Measurements from ENCODE around the gene GRPEL1. TPM values are rescaled to one million over a fixed set of nuclear protein-coding genes. Genes with fewer than 3 reads are reported as not detected.

The GRPEL1 gene
- total RNA-seq, 1 donor from 2014 or later = 21.0 TPM

DNA sequence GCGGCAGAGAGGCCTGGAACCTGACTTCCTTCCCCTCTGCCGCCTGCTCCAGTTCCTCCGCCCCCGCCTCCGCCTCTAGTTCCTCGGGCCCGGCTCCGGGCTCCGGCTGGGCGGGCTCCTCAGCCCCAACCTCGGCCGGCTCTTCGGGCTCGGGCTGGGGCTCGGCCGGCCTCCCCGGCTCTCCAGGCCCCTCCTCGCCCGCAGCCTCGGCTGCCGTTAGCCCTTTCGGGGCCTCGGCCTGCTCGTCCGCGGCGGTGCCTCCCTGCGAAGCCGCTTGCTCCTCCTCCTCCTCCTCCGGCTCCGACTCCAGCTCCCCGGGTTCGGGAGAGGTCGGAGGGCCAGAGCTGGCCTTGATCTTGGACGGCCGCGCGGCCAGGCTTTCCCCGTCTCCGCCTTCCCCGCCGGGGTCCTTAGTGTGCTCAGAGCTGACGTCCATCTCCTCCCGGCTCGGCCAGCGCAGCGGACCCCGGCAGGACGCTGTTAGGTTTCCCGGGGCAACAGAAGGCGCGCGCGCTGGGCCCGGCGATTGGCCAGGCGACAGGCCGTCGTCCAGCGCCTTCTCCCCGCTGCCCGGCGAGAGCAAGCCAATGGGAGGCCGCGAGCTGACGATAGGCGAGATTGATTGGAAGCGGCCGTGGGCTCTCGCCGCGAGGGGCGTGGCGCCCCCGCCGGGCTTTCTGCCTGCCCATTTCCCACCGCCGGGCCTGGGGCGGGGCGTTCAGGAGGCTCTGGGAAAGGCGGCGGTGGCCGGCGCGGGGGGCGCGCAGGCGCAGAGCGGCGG is 25.2 kb downstream of the GRPEL1 start:
- Histone ChIP-seq H3F3A (ENCODE audit: low read depth) (peaks cover 17% of the 10 kb centered on the region), H3K36me3 (no peaks in the 10 kb centered on the region), H2AFZ (replicated peaks) (peak overlapping the region; percentile 74), H3K4me2 (peak overlapping the region; percentile 90), H3K27me3 (peaks cover 35% of the 10 kb centered on the region), H3K27ac (no peak overlapping the region), H3K79me2 (ENCODE audit: low read depth) (peaks cover 42% of the 10 kb centered on the region), H3K9me3 (ENCODE audit: low read depth) (no peaks in the 10 kb centered on the region), H4K20me1 (ENCODE audit: low read depth) (peaks cover 50% of the 10 kb centered on the region), H3K4me1 (peaks cover 8% of the 10 kb centered on the region), H3K9ac (no peak overlapping the region), H3K4me3 (peak overlapping the region; percentile 67)
- H3K9me3 Mint-ChIP-seq = peaks cover 5% of the 10 kb centered on the region
- peaks cover 15% of the 10 kb centered on the region for H3K36me3 Mint-ChIP-seq
- peak; percentile 21 for TF ChIP-seq EZH2phosphoT487 (IDR thresholded peaks at IDR 0.05)
- TF ChIP-seq EZH2 (IDR thresholded peaks at IDR 0.05) = peak; percentile 61
- TF ChIP-seq, protein P1, sequence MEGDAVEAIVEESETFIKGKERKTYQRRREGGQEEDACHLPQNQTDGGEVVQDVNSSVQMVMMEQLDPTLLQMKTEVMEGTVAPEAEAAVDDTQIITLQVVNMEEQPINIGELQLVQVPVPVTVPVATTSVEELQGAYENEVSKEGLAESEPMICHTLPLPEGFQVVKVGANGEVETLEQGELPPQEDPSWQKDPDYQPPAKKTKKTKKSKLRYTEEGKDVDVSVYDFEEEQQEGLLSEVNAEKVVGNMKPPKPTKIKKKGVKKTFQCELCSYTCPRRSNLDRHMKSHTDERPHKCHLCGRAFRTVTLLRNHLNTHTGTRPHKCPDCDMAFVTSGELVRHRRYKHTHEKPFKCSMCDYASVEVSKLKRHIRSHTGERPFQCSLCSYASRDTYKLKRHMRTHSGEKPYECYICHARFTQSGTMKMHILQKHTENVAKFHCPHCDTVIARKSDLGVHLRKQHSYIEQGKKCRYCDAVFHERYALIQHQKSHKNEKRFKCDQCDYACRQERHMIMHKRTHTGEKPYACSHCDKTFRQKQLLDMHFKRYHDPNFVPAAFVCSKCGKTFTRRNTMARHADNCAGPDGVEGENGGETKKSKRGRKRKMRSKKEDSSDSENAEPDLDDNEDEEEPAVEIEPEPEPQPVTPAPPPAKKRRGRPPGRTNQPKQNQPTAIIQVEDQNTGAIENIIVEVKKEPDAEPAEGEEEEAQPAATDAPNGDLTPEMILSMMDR (IDR thresholded peaks at IDR 0.05) = peak; percentile 32
- peak overlapping the region; percentile 92 for H3K4me3 Mint-ChIP-seq
- peak overlapping the region; percentile 97 for H3K27ac Mint-ChIP-seq
- peaks cover 35% of the 10 kb centered on the region for H3K4me1 Mint-ChIP-seq
- peak; percentile 100 for DNase-seq (ENCODE audit: low spot score)
- H3K27me3 Mint-ChIP-seq (ENCODE audit: insufficient read depth, low read depth) = peaks cover 9% of the 10 kb centered on the region

- Mint-ChIP-seq H3K27ac (peak overlapping the region; percentile 97), H3K4me1 (peaks cover 33% of the 10 kb centered on the region), H3K36me3 (peaks cover 11% of the 10 kb centered on the region), H3K4me3 (peak overlapping the region; percentile 92), H3K27me3 (ENCODE audit: insufficient read depth, low read depth) (peaks cover 9% of the 10 kb centered on the region), H3K9me3 (peaks cover 5% of the 10 kb centered on the region)
- H3K4me2 ChIP-seq = peak overlapping the region; percentile 90
- no peaks in the 10 kb centered on the region for H3K36me3 ChIP-seq
- peaks cover 35% of the 10 kb centered on the region for H3K79me2 ChIP-seq (ENCODE audit: low read depth)
- H3K9ac ChIP-seq = no peak overlapping the region
- TF ChIP-seq EZH2phosphoT487 (IDR thresholded peaks at IDR 0.05) = no peak
- TF ChIP-seq EZH2 (IDR thresholded peaks at IDR 0.05) = no peak
- TF ChIP-seq, protein P1 (IDR thresholded peaks at IDR 0.05) = no peak
- peaks cover 35% of the 10 kb centered on the region for H3K27me3 ChIP-seq
- H4K20me1 ChIP-seq (ENCODE audit: low read depth) = peaks cover 43% of the 10 kb centered on the region
- H3F3A ChIP-seq (ENCODE audit: low read depth) = peaks cover 17% of the 10 kb centered on the region
- H3K9me3 ChIP-seq (ENCODE audit: low read depth) = no peaks in the 10 kb centered on the region
- H3K27ac ChIP-seq = no peak overlapping the region
- peak overlapping the region; percentile 74 for H2AFZ ChIP-seq (replicated peaks)
- peak; percentile 14 for DNase-seq (ENCODE audit: low spot score)
- peaks cover 8% of the 10 kb centered on the region for H3K4me1 ChIP-seq
- peak overlapping the region; percentile 67 for H3K4me3 ChIP-seq
These were observed 25.9 kb downstream of the GRPEL1 start for GRCh38 chr4:7041801-7042502.

GRCh38 chr4:7041246-7041645 is 26.6 kb downstream of the GRPEL1 start:
- DNase-seq (ENCODE audit: low spot score) = no peak
- peaks cover 17% of the 10 kb centered on the region for H3F3A ChIP-seq (ENCODE audit: low read depth)
- H3K27ac ChIP-seq = no peak overlapping the region
- peaks cover 36% of the 10 kb centered on the region for H4K20me1 ChIP-seq (ENCODE audit: low read depth)
- no peaks in the 10 kb centered on the region for H3K36me3 ChIP-seq
- H3K4me1 ChIP-seq = peaks cover 8% of the 10 kb centered on the region
- peaks cover 29% of the 10 kb centered on the region for H3K4me1 Mint-ChIP-seq
- peaks cover 9% of the 10 kb centered on the region for H3K27me3 Mint-ChIP-seq (ENCODE audit: insufficient read depth, low read depth)
- TF ChIP-seq EZH2phosphoT487 (IDR thresholded peaks at IDR 0.05) (no peak), EZH2 (IDR thresholded peaks at IDR 0.05) (no peak)
- TF ChIP-seq, protein P1 (IDR thresholded peaks at IDR 0.05) = no peak
- peaks cover 35% of the 10 kb centered on the region for H3K27me3 ChIP-seq
- no peak overlapping the region for H3K9ac ChIP-seq
- H3K27ac Mint-ChIP-seq = peak overlapping the region; percentile 42
- peaks cover 9% of the 10 kb centered on the region for H3K36me3 Mint-ChIP-seq
- H2AFZ ChIP-seq (replicated peaks) = no peak overlapping the region
- H3K4me3 ChIP-seq = no peak overlapping the region
- H3K9me3 ChIP-seq (ENCODE audit: low read depth) = no peaks in the 10 kb centered on the region
- peak overlapping the region; percentile 92 for H3K4me3 Mint-ChIP-seq
- H3K79me2 ChIP-seq (ENCODE audit: low read depth) = peaks cover 28% of the 10 kb centered on the region
- peak overlapping the region; percentile 90 for H3K4me2 ChIP-seq
- H3K9me3 Mint-ChIP-seq = peaks cover 5% of the 10 kb centered on the region
